Epithelial cell of esophagus (primary cell): Measurements from ENCODE around the gene B4GALNT3.

ENCODE experiments used
- DNase-seq: peaks from one replicate; pipeline ENCODE4 v3.0.0; 2010; ENCODE audit warnings: low read depth
- H3K4me3 ChIP-seq: 2 replicates; pipeline ENCODE4 v1.5.1; 2011; ENCODE audit warnings: mild to moderate bottlenecking, low read length, control low read depth
- TF ChIP-seq, protein P1 (sequence below): IDR thresholded peaks from 2 replicates; pipeline ENCODE4 v1.5.1; 2011; ENCODE audit warnings: low read depth, mild to moderate bottlenecking, low read length, control low read depth, inconsistent platforms; ENCODE audit not compliant: insufficient read depth; ENCODE audit errors: missing control alignments

The B4GALNT3 gene

DNA sequence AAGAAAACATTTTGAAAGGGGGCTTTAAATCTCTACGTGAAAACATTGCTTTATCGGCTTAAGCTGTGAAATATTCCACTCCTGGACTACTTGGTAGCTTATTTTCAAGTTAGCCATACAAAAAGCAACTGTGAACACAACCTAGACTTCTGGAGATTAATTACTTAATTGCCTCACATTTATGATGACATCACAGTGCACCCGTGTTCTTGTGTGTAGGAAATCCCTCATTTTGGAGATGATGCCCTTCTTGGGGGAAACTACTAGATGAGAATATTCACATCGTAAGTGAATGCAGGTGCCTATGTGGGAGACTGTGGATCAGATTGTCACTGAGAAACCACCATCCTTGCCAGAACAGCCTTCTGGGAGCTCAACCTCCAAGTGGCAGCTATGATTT is 10.5 kb upstream of the B4GALNT3 start:
- no peak for DNase-seq
- TF ChIP-seq, protein P1, sequence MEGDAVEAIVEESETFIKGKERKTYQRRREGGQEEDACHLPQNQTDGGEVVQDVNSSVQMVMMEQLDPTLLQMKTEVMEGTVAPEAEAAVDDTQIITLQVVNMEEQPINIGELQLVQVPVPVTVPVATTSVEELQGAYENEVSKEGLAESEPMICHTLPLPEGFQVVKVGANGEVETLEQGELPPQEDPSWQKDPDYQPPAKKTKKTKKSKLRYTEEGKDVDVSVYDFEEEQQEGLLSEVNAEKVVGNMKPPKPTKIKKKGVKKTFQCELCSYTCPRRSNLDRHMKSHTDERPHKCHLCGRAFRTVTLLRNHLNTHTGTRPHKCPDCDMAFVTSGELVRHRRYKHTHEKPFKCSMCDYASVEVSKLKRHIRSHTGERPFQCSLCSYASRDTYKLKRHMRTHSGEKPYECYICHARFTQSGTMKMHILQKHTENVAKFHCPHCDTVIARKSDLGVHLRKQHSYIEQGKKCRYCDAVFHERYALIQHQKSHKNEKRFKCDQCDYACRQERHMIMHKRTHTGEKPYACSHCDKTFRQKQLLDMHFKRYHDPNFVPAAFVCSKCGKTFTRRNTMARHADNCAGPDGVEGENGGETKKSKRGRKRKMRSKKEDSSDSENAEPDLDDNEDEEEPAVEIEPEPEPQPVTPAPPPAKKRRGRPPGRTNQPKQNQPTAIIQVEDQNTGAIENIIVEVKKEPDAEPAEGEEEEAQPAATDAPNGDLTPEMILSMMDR = no peak

DNA sequence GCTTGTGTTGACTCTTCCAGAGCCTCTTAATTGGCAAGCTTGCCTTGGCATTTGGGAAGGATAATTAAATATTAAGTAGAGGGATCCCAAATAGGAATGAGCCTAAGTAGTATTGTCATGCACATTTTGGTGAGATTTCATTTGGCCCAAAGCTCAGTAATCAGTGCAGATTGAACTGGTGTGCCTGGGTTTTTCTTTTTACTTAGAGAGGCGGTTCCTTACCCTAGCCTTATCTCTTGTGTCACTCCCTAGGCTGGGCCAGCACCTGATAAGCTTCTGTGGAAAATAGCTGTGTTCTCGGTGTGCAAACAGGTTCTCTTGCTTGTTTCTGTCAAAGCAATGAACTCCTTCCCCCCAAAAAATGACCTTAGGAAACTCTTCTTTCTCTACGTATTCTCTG is 9.3 kb upstream of the B4GALNT3 start:
- TF ChIP-seq, protein P1 = no peak
- DNase-seq = no peak
- no peak overlapping the region for H3K4me3 ChIP-seq

More for the DNA sequence above, 10.5 kb upstream of the B4GALNT3 start:
- no peak overlapping the region for H3K4me3 ChIP-seq

DNA sequence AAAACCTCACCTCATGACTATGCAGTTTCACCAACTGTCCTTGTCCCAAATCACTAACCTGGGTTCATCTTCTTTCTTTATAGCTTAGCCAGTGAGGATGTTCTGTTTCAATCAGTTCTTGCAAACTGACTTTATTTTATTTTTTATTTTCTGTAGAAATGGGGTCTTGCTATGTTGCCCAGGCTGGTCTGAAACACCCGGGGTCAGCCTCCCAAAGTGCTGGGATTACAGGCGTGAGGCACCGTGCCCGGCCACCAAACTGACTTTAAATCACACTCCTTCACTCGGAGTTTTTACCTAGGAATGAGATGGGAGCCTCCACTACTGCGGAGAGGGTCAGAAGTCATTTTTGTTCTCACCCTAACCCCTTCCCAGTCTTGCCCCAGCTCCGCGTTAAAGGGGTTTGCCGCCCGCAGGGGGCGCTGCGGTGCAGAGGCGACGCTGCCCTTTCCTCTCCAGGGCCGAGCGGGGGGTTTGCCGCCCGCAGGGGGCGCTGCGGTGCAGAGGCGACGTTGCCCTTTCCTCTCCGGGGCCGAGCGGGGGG is 7.0 kb upstream of the B4GALNT3 start:
- no peak for DNase-seq
- TF ChIP-seq, protein P1 = peak; percentile 18
- H3K4me3 ChIP-seq = no peak overlapping the region

DNA sequence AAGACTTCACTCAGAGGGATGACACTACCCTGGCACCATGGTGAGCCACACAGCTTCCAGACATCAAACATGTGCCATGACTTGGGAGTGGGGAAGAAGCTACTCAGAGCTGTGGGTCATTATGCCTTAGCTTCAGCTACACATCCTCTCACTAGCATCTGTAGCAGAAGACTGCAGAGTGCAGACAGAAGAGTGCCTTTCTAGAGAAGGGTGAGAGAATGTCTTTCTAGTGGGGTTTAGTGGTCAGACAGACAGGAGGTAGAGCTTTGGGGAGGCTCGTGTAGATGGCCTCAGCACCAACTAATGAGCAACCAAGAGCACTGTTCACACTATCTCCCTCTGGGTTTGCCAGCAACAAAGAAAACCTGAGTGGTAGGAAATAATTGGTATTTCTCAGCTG is 4.9 kb upstream of the B4GALNT3 start:
- TF ChIP-seq, protein P1 = no peak
- DNase-seq = no peak
- no peak overlapping the region for H3K4me3 ChIP-seq

DNA sequence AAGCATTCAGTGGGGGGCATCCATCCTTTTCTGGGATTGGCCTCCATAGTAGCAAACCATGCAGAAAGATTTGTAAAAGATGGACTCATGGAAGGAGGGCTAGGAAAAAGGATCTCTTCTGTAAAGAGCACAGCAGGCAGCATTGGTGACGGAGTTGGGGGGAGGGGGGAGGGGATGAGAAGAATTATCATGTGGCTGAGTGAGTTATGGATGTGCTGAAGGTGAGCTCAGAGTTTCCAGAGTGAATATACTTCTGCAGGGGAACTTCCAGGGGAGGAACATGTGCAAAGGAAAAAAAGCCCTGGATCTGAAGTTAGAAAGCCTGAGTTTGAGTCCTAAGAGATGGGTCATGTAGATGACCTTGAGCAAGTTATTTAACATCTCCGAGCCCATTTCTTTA is 3.9 kb upstream of the B4GALNT3 start:
- TF ChIP-seq, protein P1 = no peak
- no peak overlapping the region for H3K4me3 ChIP-seq
- DNase-seq = no peak

DNA sequence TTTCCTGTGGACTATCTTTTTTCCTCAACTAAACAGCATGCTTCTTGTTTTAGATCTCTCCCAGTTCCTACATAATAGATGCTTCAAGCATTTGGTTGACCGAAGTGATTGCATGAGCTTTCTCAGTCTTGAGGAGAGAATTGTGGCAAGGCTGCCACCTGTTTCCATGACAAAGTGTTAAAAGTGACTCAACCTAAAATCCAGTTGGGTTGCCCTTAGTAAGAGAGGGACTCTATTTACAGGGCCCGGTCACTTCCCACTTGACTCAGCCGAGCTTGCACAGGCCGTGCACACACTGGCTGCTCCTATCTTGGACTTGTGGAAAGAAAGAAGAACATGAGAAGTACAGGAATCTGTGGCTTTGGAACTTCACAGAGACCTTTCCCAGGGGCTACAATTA is 2.1 kb upstream of the B4GALNT3 start:
- H3K4me3 ChIP-seq = no peak overlapping the region
- DNase-seq = peak; percentile 29
- TF ChIP-seq, protein P1 = no peak

DNA sequence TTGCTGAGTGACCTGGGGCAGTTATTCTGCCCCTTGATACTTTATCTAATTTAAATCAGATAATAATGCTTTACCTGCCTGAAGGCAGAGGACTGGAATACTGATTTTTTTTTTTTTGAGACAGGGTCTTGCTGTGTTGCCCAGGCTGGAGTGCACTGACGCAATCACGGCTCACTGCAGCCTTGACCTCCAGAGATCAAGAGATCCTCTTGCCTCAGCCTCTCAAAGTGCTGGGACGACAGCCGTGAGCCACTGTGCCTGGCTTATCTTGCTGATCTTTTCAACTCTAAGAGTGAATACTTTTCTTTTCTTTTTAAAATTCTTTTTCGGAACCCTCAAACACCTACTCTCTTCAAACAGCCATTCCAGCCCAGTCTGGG is 699 bp upstream of the B4GALNT3 start:
- TF ChIP-seq, protein P1 = no peak
- no peak for DNase-seq
- peak overlapping the region; percentile 51 for H3K4me3 ChIP-seq
